Neuronal stem cell (in vitro differentiated cells): ENCODE measurements around the gene SLC6A18.

Source experiments
- DNase-seq: peaks from one replicate; pipeline ENCODE4 v3.0.0-alpha.2; 2013; ENCODE audit warnings: low spot score
- H2AFZ ChIP-seq: one replicate; pipeline ENCODE4 v1.6.1; 2013; ENCODE audit warnings: mild to moderate bottlenecking, low read length, inconsistent platforms
- H2AK5ac ChIP-seq: 2 replicates; pipeline ENCODE4 v1.6.1; 2013; ENCODE audit warnings: low read depth, mild to moderate bottlenecking, inconsistent platforms, low read length, moderate library complexity, mixed read lengths
- H2BK120ac ChIP-seq: 2 replicates; pipeline ENCODE4 v1.6.1; 2013; ENCODE audit warnings: low read depth, mild to moderate bottlenecking, inconsistent platforms, low read length, moderate library complexity, mixed read lengths
- H2BK12ac ChIP-seq: one replicate; pipeline ENCODE4 v1.6.1; 2013; ENCODE audit warnings: low read length, inconsistent platforms
- H2BK15ac ChIP-seq: 2 replicates; pipeline ENCODE4 v1.6.1; 2013; ENCODE audit warnings: mild to moderate bottlenecking, low read length, inconsistent platforms, mixed read lengths
- H2BK5ac ChIP-seq: one replicate; pipeline ENCODE4 v1.6.1; 2013; ENCODE audit warnings: inconsistent platforms, mild to moderate bottlenecking, low read length, moderate library complexity
- H3K14ac ChIP-seq: one replicate; pipeline ENCODE4 v1.6.1; 2013; ENCODE audit warnings: low read length, inconsistent platforms
- H3K18ac ChIP-seq: 2 replicates; pipeline ENCODE4 v1.6.1; 2013; ENCODE audit warnings: low read length, inconsistent platforms
- H3K23ac ChIP-seq: 2 replicates; pipeline ENCODE4 v1.6.1; 2013; ENCODE audit warnings: low read depth, mild to moderate bottlenecking, mixed read lengths, low read length, inconsistent platforms; ENCODE audit not compliant: poor library complexity
- H3K27ac ChIP-seq: replicated peaks from 3 replicates; pipeline ENCODE4 v1.5.1; 2013; ENCODE audit warnings: low read length, inconsistent platforms
- H3K27me3 ChIP-seq, 3 experiments: 2 replicates each; pipeline ENCODE4 v1.6.1; 2013; ENCODE audit warnings: low read length in 3 of 3, mild to moderate bottlenecking in 2 of 3, inconsistent platforms in 1 of 3, low read depth in 1 of 3, mixed read lengths in 1 of 3, moderate library complexity in 1 of 3; ENCODE audit not compliant: control insufficient read depth in 3 of 3, insufficient read depth in 3 of 3
- H3K36me3 ChIP-seq, 2 donors: replicated peaks in 1 of 2; 2 replicates each; pipeline ENCODE4 v1.6.1; 2013; ENCODE audit warnings: low read length in 2 of 2; ENCODE audit not compliant: control insufficient read depth in 2 of 2, insufficient read depth in 2 of 2
- H3K4ac ChIP-seq: 2 replicates; pipeline ENCODE4 v1.6.1; 2013; ENCODE audit warnings: inconsistent platforms, mild to moderate bottlenecking, low read length, moderate library complexity
- H3K4me1 ChIP-seq, 2 donors: 1 replicate in 1 of 2; 2 replicates in 1 of 2; pipeline ENCODE4 v1.6.1; 2013; ENCODE audit warnings: low read length in 2 of 2, low read depth in 1 of 2; ENCODE audit not compliant: control insufficient read depth in 2 of 2, insufficient read depth in 1 of 2
- H3K4me2 ChIP-seq: one replicate; pipeline ENCODE4 v1.6.1; 2013; ENCODE audit warnings: mild to moderate bottlenecking, low read length, inconsistent platforms; ENCODE audit not compliant: insufficient read depth, poor library complexity, severe bottlenecking
- H3K4me3 ChIP-seq, 2 donors: 2 replicates each; pipeline ENCODE4 v1.5.1; 2013; ENCODE audit warnings: low read length in 2 of 2, mild to moderate bottlenecking in 2 of 2, inconsistent platforms in 1 of 2, moderate library complexity in 1 of 2
- H3K79me1 ChIP-seq: one replicate; pipeline ENCODE4 v1.6.1; 2013; ENCODE audit warnings: low read depth, mild to moderate bottlenecking, inconsistent platforms, low read length, moderate library complexity
- H3K9ac ChIP-seq: one replicate; pipeline ENCODE4 v1.6.1; 2013; ENCODE audit warnings: mild to moderate bottlenecking, low read depth, low read length, inconsistent platforms; ENCODE audit not compliant: poor library complexity
- H3K9me3 ChIP-seq, 2 donors: replicated peaks in 1 of 2; 2 replicates each; pipeline versions ENCODE3 to v1.6.1; 2013; ENCODE audit warnings: low read length in 2 of 2, mild to moderate bottlenecking in 2 of 2, inconsistent platforms in 1 of 2, low read depth in 1 of 2, mixed read lengths in 1 of 2, moderate library complexity in 1 of 2; ENCODE audit not compliant: control insufficient read depth in 2 of 2, insufficient read depth in 1 of 2
- H4K8ac ChIP-seq: one replicate; pipeline ENCODE4 v1.6.1; 2013; ENCODE audit warnings: low read depth, mild to moderate bottlenecking, inconsistent platforms, low read length, moderate library complexity
- H4K91ac ChIP-seq: one replicate; pipeline ENCODE4 v1.6.1; 2013; ENCODE audit warnings: low read length, low read depth, mild to moderate bottlenecking, inconsistent platforms; ENCODE audit not compliant: poor library complexity
- WGBS, 2 donors: extraction: QIAGEN DNeasy Blood & Tissue Kit; methylation state at CpG; one replicate each; pipeline ENCODE4 v1.1.7; 2013; ENCODE audit warnings: missing lambda C conversion rate in 2 of 2, mixed read lengths in 1 of 2; ENCODE audit not compliant: insufficient read length in 2 of 2, insufficient replicate concordance in 1 of 2; ENCODE audit errors: extremely low coverage in 2 of 2; 5-methylcytosine and 5-hydroxymethylcytosine counted together

Gene SLC6A18

DNA sequence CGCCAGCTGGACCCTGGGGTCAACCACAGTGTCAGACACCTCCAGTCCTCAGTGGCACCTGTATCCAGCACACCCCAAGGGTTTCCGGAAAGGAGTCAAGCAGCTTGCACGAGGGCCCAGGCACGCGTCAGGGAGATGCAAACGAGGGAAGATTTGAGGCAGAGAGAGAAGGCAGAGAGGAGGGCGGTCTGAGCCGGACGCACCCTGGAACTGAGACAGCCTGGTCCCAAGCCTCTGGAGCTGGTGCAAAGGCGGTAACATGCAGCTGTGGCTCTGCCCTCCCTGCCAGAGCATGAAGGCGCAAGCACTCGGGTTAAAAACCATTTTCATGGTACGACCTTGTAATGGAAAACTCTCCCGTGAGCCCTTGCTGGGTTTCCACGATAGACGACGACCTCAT is 32.2 kb downstream of the SLC6A18 start:
- WGBS, 2 donors, result no CpG with 5 or more reads among the region's 17 CpGs
- Histone ChIP-seq H3K4ac (no peak overlapping the region), H3K9me3 (peaks cover 0 to 20% of the 10 kb centered on the region in 2 donors), H3K18ac (no peak overlapping the region), H2BK5ac (no peak overlapping the region), H3K9ac (no peak overlapping the region), H3K27me3 (peaks cover 0 to 10% (median 0%) of the 10 kb centered on the region in 3 experiments), H3K23ac (no peak overlapping the region), H3K4me1 (peaks cover 0 to 6% of the 10 kb centered on the region in 2 donors), H2BK12ac (no peak overlapping the region), H2BK15ac (no peak overlapping the region), H2AFZ (no peak overlapping the region), H3K4me2 (no peak overlapping the region), H3K79me1 (no peaks in the 10 kb centered on the region), H4K91ac (no peak overlapping the region), H3K14ac (no peak overlapping the region), H2AK5ac (no peak overlapping the region), H3K36me3 (peaks cover 0 to 12% of the 10 kb centered on the region in 2 donors), H4K8ac (no peak overlapping the region), H3K4me3 (no peak overlapping the region), H3K27ac (no peak overlapping the region), H2BK120ac (no peak overlapping the region)
- DNase-seq, result no peak

DNA sequence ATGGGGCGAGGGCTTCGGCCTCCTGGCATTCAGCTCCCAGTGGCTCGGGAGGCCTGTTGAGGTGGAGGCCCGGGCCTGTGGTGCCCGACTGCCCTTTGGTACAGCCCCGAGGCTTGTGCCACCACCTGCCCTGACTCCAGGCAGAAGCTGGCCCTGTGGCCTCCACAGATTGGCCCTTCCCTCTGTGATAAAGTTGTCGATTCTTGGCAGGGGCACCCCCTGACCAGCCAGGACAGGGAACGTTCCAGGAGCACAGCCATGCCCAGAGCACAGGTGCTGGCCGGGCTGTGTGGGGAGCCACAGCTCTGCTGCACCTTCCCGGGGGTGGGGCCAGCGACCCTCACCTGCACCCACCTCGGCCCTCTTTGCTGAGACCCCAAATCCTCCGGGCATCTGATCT is 32.7 kb downstream of the SLC6A18 start:
- Histone ChIP-seq H3K18ac (no peak overlapping the region), H3K4me3 (no peak overlapping the region), H3K4me2 (no peak overlapping the region), H3K27me3 (peaks cover 0 to 10% (median 0%) of the 10 kb centered on the region in 3 experiments), H2AFZ (no peak overlapping the region), H3K23ac (no peak overlapping the region), H3K27ac (no peak overlapping the region), H3K9ac (no peak overlapping the region), H3K79me1 (no peaks in the 10 kb centered on the region), H2AK5ac (no peak overlapping the region), H2BK12ac (no peak overlapping the region), H3K14ac (no peak overlapping the region), H2BK15ac (no peak overlapping the region), H3K4me1 (peaks cover 0 to 6% of the 10 kb centered on the region in 2 donors), H3K36me3 (peaks cover 0 to 15% of the 10 kb centered on the region in 2 donors), H4K91ac (no peak overlapping the region), H2BK120ac (no peak overlapping the region), H3K4ac (no peak overlapping the region), H3K9me3 (peaks cover 0 to 25% of the 10 kb centered on the region in 2 donors), H2BK5ac (no peak overlapping the region), H4K8ac (no peak overlapping the region)
- DNase-seq, result no peak
- WGBS, 2 donors, result no CpG with 5 or more reads among the region's 13 CpGs

DNA sequence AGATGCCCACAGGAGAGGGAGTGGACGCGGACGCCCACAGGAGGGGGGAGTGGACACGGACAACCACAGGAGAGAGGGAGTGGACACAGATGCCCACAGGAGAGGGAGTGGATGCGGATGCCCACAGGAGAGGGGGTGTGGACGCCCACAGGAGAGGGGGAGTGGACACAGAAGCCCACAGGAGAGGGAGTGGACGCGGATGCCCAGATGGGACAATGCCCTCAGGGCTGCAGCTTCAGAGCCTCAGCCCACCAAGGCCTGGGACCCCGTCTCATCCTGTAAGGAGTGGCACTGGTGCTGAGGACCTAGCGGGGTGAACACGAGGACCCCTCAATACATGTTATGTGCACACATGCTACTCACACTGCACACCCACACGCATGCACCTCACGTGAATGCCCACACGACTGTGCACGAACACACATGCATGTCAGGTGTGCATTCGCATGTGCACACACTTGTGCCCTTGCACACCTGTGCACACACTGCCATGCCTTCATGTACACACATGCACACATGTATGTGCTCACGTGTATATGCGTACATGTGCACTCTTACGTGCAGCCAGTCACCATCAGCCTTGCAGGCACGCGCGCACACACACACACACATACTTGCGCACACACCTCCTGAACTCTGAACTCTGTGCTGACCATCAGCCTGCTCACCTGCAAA is 34.8 kb downstream of the SLC6A18 start:
- no CpG with 5 or more reads among the region's 23 CpGs for WGBS, 2 donors
- no peak overlapping the region for H3K4ac ChIP-seq

DNA sequence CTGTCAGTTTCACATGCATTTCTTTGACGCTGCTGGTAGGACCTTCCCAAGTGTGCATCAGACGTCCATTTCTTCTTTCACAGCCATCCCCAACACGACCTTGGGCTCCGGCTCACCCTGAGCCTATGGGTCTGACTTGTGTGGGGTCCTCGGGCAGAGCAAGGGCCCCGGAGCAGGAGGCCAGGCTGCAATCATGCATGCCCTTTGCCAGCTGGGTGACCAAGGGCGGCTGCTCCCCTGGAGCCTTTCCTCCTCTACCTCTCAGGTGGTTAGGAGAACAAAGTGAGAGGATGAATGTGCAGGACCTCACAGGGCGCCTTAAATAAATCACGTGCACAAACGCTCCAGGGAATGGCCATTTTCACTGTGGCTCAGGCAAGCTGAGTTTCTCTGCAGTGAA is 36.5 kb downstream of the SLC6A18 start:
- H4K8ac ChIP-seq, result no peak overlapping the region
- no peak overlapping the region for H3K9ac ChIP-seq
- H3K27me3 ChIP-seq, result peaks cover 0 to 4% (median 0%) of the 10 kb centered on the region in 3 experiments
- H2AK5ac ChIP-seq, result no peak overlapping the region
- no peak overlapping the region for H2BK15ac ChIP-seq
- H3K4me3 ChIP-seq, result peak overlapping the region in 1 of 2 donors; percentile 11
- no peak overlapping the region for H2BK5ac ChIP-seq
- no peaks in the 10 kb centered on the region for H3K79me1 ChIP-seq
- no peak overlapping the region for H2BK12ac ChIP-seq
- H3K4ac ChIP-seq, result no peak overlapping the region
- H2AFZ ChIP-seq, result no peak overlapping the region
- peaks cover 0 to 22% of the 10 kb centered on the region in 2 donors for H3K36me3 ChIP-seq
- no peak overlapping the region for H2BK120ac ChIP-seq
- no peak overlapping the region for H3K27ac ChIP-seq
- H3K4me1 ChIP-seq, result peaks cover 0 to 1% of the 10 kb centered on the region in 2 donors
- no peak overlapping the region for H3K14ac ChIP-seq
- no peak overlapping the region for H3K23ac ChIP-seq
- H3K9me3 ChIP-seq, result peaks cover 0 to 35% of the 10 kb centered on the region in 2 donors
- H3K4me2 ChIP-seq, result no peak overlapping the region
- no peak overlapping the region for H4K91ac ChIP-seq
- H3K18ac ChIP-seq, result no peak overlapping the region
- WGBS, 2 donors, result no CpG with 5 or more reads among the region's 10 CpGs
- no peak for DNase-seq

More for the DNA sequence above, 34.8 kb downstream of the SLC6A18 start:
- peak overlapping the region; percentile 82 for H3K9ac ChIP-seq
- peaks cover 0 to 20% of the 10 kb centered on the region in 2 donors for H3K36me3 ChIP-seq
- peaks cover 0 to 6% of the 10 kb centered on the region in 2 donors for H3K4me1 ChIP-seq
- H2AK5ac ChIP-seq, result no peak overlapping the region
- H3K4me3 ChIP-seq, result peak overlapping the region in 1 of 2 donors; percentile 70
- H3K9me3 ChIP-seq, result peaks cover 0 to 35% of the 10 kb centered on the region in 2 donors
- peak overlapping the region; percentile 53 for H4K8ac ChIP-seq
- DNase-seq, result no peak
- no peak overlapping the region for H3K18ac ChIP-seq
- H2BK15ac ChIP-seq, result no peak overlapping the region
- H2BK12ac ChIP-seq, result no peak overlapping the region
- no peak overlapping the region for H2BK5ac ChIP-seq
- peaks cover 0 to 10% (median 0%) of the 10 kb centered on the region in 3 experiments for H3K27me3 ChIP-seq
- no peak overlapping the region for H3K27ac ChIP-seq
- no peak overlapping the region for H2BK120ac ChIP-seq
- peak overlapping the region; percentile 2 for H3K23ac ChIP-seq
- no peak overlapping the region for H3K4me2 ChIP-seq
- no peak overlapping the region for H2AFZ ChIP-seq
- H3K79me1 ChIP-seq, result no peaks in the 10 kb centered on the region
- no peak overlapping the region for H4K91ac ChIP-seq
- H3K14ac ChIP-seq, result peak overlapping the region; percentile 2
